SJSA1 (cell line): Measurements from ENCODE around the gene A3GALT2. TPM values are rescaled to one million over a fixed set of nuclear protein-coding genes. Genes with fewer than 3 reads are reported as not detected.

Experiments used
- DNase-seq, 2 experiments: peaks; one replicate each; pipeline ENCODE4 v3.0.0-alpha.2; 2015 to 2020; ENCODE audit warnings: low spot score in 2 of 2, low read depth in 1 of 2
- H3K27ac ChIP-seq: fragments of 250-450 bp; sonication (Bioruptor Pico); 2 replicates; pipeline ENCODE4 v1.5.1; 2020; ENCODE audit warnings: mild to moderate bottlenecking, moderate library complexity
- H3K27me3 ChIP-seq: fragments of 250-450 bp; sonication (Bioruptor Pico); replicated peaks from 2 replicates; pipeline ENCODE4 v1.5.1; 2020; ENCODE audit warnings: mild to moderate bottlenecking, moderate library complexity
- H3K36me3 ChIP-seq: fragments of 250-450 bp; sonication (Bioruptor Pico); 2 replicates; pipeline ENCODE4 v1.5.1; 2020; ENCODE audit warnings: mild to moderate bottlenecking
- H3K4me1 ChIP-seq: fragments of 250-450 bp; sonication (Bioruptor Pico); replicated peaks from 2 replicates; pipeline ENCODE4 v1.6.1; 2021; ENCODE audit warnings: mild to moderate bottlenecking
- H3K4me3 ChIP-seq: fragments of 250-450 bp; sonication (Bioruptor Pico); 2 replicates; pipeline ENCODE4 v1.5.1; 2020; ENCODE audit warnings: mild to moderate bottlenecking
- H3K9me3 ChIP-seq: fragments of 250-450 bp; sonication (Bioruptor Pico); replicated peaks from 2 replicates; pipeline ENCODE4 v1.5.1; 2020; ENCODE audit warnings: mild to moderate bottlenecking
- total RNA-seq: library from RNA; depleted of rRNA; stranded (reverse); fragments of >200 nt; shearing (Covaris generic); gene quantifications from 2 replicates; pipeline ENCODE4 v1.2.3, GENCODE V29; 2014

A3GALT2 gene
- total RNA-seq, 1 experiment from 2014 or later: not detected

GRCh38 chr1:33359931-33360330 lies 39.0 kb upstream of the A3GALT2 start:
- no peaks in the 10 kb centered on the region for H3K9me3 ChIP-seq
- no peak overlapping the region for H3K27ac ChIP-seq
- no peaks in the 10 kb centered on the region for H3K27me3 ChIP-seq
- no peak for DNase-seq
- H3K36me3 ChIP-seq: no peaks in the 10 kb centered on the region
- no peak overlapping the region for H3K4me3 ChIP-seq
- peaks cover 11% of the 10 kb centered on the region for H3K4me1 ChIP-seq

- Histone ChIP-seq H3K9me3 (no peaks in the 10 kb centered on the region), H3K4me1 (peaks cover under 1% of the 10 kb centered on the region), H3K27ac (no peak overlapping the region), H3K36me3 (no peaks in the 10 kb centered on the region; the same call in 1 of the 2 replicates), H3K27me3 (no peaks in the 10 kb centered on the region), H3K4me3 (no peak overlapping the region)
- no peak for DNase-seq
These were observed 38.1 kb upstream of the A3GALT2 start for GRCh38 chr1:33358795-33359503.

GRCh38 chr1:33358114-33358794 lies 37.4 kb upstream of the A3GALT2 start:
- DNase-seq: no peak
- no peaks in the 10 kb centered on the region for H3K9me3 ChIP-seq
- no peak overlapping the region for H3K4me3 ChIP-seq
- H3K27ac ChIP-seq: no peak overlapping the region
- H3K27me3 ChIP-seq: no peaks in the 10 kb centered on the region
- no peaks in the 10 kb centered on the region; the same call in 1 of the 2 replicates for H3K36me3 ChIP-seq
- no peaks in the 10 kb centered on the region; the same call in 1 of the 2 replicates for H3K4me1 ChIP-seq

- no peaks in the 10 kb centered on the region; the same call in 1 of the 2 replicates for H3K36me3 ChIP-seq
- H3K4me3 ChIP-seq: no peak overlapping the region
- no peaks in the 10 kb centered on the region; the same call in 1 of the 2 replicates for H3K4me1 ChIP-seq
- H3K27me3 ChIP-seq: no peaks in the 10 kb centered on the region
- DNase-seq: no peak
- H3K9me3 ChIP-seq: no peaks in the 10 kb centered on the region
- H3K27ac ChIP-seq: no peak overlapping the region
These were observed 36.2 kb upstream of the A3GALT2 start for GRCh38 chr1:33357099-33357498.

- no peak for DNase-seq
- Histone ChIP-seq H3K27ac (no peak overlapping the region), H3K27me3 (no peaks in the 10 kb centered on the region), H3K4me3 (no peak overlapping the region), H3K9me3 (no peaks in the 10 kb centered on the region), H3K4me1 (peaks cover 11% of the 10 kb centered on the region), H3K36me3 (no peaks in the 10 kb centered on the region; the same call in 1 of the 2 replicates)
These were observed 33.9 kb upstream of the A3GALT2 start for GRCh38 chr1:33354707-33355316.

GRCh38 chr1:33353531-33353930 lies 32.6 kb upstream of the A3GALT2 start:
- H3K36me3 ChIP-seq: peaks cover 7% of the 10 kb centered on the region
- no peak for DNase-seq
- peaks cover 11% of the 10 kb centered on the region for H3K4me1 ChIP-seq
- H3K4me3 ChIP-seq: no peak overlapping the region
- H3K27ac ChIP-seq: no peak overlapping the region
- no peaks in the 10 kb centered on the region for H3K9me3 ChIP-seq
- no peaks in the 10 kb centered on the region for H3K27me3 ChIP-seq

GRCh38 chr1:33351281-33351660 lies 30.4 kb upstream of the A3GALT2 start:
- Histone ChIP-seq H3K27me3 (no peaks in the 10 kb centered on the region), H3K4me3 (no peak overlapping the region), H3K9me3 (no peaks in the 10 kb centered on the region), H3K27ac (no peak overlapping the region), H3K36me3 (peaks cover 23% of the 10 kb centered on the region), H3K4me1 (peaks cover 34% of the 10 kb centered on the region)
- no peak for DNase-seq

- H3K27me3 ChIP-seq: no peaks in the 10 kb centered on the region
These were observed 29.8 kb upstream of the A3GALT2 start for GRCh38 chr1:33350611-33351280.

GRCh38 chr1:33349778-33350610 lies 29.1 kb upstream of the A3GALT2 start:
- no peaks in the 10 kb centered on the region for H3K27me3 ChIP-seq
- no peaks in the 10 kb centered on the region for H3K9me3 ChIP-seq
- peaks cover 46% of the 10 kb centered on the region for H3K4me1 ChIP-seq
- H3K27ac ChIP-seq: peak overlapping the region; percentile 53
- peaks cover 33% of the 10 kb centered on the region for H3K36me3 ChIP-seq
- peak; percentile 75 to 83 for DNase-seq
- peak overlapping the region; percentile 94 for H3K4me3 ChIP-seq

More at GRCh38 chr1:33350611-33351280, 29.8 kb upstream of the A3GALT2 start:
- peaks cover 39% of the 10 kb centered on the region for H3K4me1 ChIP-seq
- H3K9me3 ChIP-seq: no peaks in the 10 kb centered on the region
- peak overlapping the region; percentile 94 for H3K4me3 ChIP-seq
- peaks cover 25% of the 10 kb centered on the region for H3K36me3 ChIP-seq
- no peak for DNase-seq
- no peak overlapping the region for H3K27ac ChIP-seq

GRCh38 chr1:33349081-33349759 lies 28.3 kb upstream of the A3GALT2 start:
- peaks cover 40% of the 10 kb centered on the region for H3K36me3 ChIP-seq
- H3K27me3 ChIP-seq: no peaks in the 10 kb centered on the region
- H3K27ac ChIP-seq: peak overlapping the region; percentile 81
- peak overlapping the region; percentile 94 for H3K4me3 ChIP-seq
- peak in 1 of 2 experiments; percentile 42 for DNase-seq
- peaks cover 54% of the 10 kb centered on the region for H3K4me1 ChIP-seq
- no peaks in the 10 kb centered on the region for H3K9me3 ChIP-seq

GRCh38 chr1:33348676-33349080 lies 27.8 kb upstream of the A3GALT2 start:
- peak in 1 of 2 experiments; percentile 39 for DNase-seq
- H3K9me3 ChIP-seq: no peaks in the 10 kb centered on the region
- peaks cover 60% of the 10 kb centered on the region for H3K4me1 ChIP-seq
- peak overlapping the region; percentile 94 for H3K4me3 ChIP-seq
- no peaks in the 10 kb centered on the region for H3K27me3 ChIP-seq
- H3K27ac ChIP-seq: peak overlapping the region; percentile 81
- peaks cover 46% of the 10 kb centered on the region for H3K36me3 ChIP-seq

- peaks cover 49% of the 10 kb centered on the region for H3K36me3 ChIP-seq
- peak overlapping the region; percentile 94 for H3K4me3 ChIP-seq
- H3K27me3 ChIP-seq: no peaks in the 10 kb centered on the region
- peak overlapping the region; percentile 81 for H3K27ac ChIP-seq
- no peak for DNase-seq
- H3K4me1 ChIP-seq: peaks cover 62% of the 10 kb centered on the region
- H3K9me3 ChIP-seq: no peaks in the 10 kb centered on the region
These were observed 27.3 kb upstream of the A3GALT2 start for GRCh38 chr1:33348194-33348593.
